WI38 (cell line): Measurements from ENCODE around the gene LMCD1.
"Not testable (repeated sequence)": the region's sequence is repeated elsewhere in the genome, so short reads cannot be mapped to it uniquely, and the experiment has no call there.

ENCODE experiments used
- H3K4me3 ChIP-seq: 2 replicates; pipeline ENCODE4 v1.5.1; 2011; ENCODE audit warnings: low read depth, mild to moderate bottlenecking, control low read depth, low read length
- TF ChIP-seq, protein P1 (sequence below): IDR thresholded peaks from 2 replicates; pipeline ENCODE4 v1.5.1; 2012; ENCODE audit warnings: low read depth, mild to moderate bottlenecking, control low read depth, low read length

Gene LMCD1

DNA sequence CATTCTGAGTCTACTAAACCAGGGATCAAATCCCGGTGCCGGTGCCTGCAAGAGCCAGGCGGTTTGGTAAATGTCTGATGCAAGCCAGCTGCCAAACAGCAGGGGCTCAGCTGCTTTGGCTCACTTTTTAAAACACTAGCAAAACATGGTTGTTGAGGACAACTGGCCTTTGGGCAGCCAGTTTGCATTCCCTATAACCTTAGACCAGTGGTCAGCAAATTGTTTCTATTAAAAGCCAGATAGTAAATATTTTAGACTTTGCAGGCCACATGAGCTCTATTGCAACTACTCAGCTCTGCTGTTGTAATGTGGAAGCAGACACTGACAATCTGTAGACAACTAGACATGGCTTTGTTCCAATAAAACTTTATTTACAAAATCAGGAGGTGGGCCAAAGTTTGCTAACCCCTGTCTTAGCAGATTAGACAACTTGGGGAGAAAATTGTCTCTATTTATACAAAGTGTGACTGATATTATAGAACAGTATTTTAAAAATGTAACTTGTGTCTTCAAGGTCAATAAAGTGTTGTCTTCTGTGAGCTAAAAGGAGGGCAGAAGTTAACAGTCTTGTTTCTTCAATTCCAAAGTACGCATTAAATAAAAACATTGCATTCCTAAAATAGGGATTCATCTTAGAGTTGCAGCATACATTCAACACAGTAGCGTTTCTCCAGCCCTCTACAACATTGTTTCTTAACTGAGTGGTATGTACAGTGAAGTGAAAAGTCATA is 75.4 kb downstream of the LMCD1 start:
- TF ChIP-seq, protein P1, sequence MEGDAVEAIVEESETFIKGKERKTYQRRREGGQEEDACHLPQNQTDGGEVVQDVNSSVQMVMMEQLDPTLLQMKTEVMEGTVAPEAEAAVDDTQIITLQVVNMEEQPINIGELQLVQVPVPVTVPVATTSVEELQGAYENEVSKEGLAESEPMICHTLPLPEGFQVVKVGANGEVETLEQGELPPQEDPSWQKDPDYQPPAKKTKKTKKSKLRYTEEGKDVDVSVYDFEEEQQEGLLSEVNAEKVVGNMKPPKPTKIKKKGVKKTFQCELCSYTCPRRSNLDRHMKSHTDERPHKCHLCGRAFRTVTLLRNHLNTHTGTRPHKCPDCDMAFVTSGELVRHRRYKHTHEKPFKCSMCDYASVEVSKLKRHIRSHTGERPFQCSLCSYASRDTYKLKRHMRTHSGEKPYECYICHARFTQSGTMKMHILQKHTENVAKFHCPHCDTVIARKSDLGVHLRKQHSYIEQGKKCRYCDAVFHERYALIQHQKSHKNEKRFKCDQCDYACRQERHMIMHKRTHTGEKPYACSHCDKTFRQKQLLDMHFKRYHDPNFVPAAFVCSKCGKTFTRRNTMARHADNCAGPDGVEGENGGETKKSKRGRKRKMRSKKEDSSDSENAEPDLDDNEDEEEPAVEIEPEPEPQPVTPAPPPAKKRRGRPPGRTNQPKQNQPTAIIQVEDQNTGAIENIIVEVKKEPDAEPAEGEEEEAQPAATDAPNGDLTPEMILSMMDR: no peak
- H3K4me3 ChIP-seq: no peak overlapping the region

DNA sequence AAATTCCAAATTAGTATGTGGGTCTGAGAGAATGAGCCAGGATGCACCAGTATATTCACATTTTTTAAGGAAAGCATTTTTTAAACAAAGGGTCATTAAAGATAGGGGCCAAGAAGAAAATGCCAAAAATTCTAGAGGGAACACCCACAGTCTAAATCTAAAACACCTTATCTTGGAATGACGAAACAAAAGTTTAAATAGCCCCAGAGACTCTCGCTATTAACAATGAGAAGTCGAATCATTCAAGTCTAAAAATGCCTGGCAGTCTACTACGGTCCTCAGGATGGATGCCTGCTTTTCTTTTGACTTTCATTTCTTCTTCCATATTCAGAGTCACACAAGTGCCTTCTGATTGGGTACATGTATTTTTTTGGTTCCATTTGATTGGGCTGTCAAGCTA is 76.7 kb downstream of the LMCD1 start:
- no peak overlapping the region for H3K4me3 ChIP-seq
- TF ChIP-seq, protein P1: no peak

DNA sequence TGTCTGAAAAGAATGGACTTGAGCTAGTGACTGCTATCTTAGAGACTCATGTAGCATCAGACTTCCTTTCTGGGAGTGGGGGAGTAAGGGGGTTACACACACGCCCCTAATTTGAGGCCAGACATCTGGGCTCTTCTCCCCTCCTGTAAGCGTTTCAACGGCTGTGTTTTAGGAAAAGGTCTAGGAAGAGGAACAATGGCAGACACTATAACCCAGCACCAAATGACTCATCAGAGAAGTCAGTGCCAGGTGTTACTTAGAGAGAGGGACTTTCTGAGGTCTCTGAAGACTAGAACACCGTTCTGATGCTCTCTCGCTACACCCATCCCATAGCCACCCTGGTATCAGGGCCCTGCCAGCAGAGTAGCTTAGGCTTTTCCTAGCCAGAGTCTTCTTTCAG is 77.5 kb downstream of the LMCD1 start:
- TF ChIP-seq, protein P1: no peak
- no peak overlapping the region for H3K4me3 ChIP-seq

DNA sequence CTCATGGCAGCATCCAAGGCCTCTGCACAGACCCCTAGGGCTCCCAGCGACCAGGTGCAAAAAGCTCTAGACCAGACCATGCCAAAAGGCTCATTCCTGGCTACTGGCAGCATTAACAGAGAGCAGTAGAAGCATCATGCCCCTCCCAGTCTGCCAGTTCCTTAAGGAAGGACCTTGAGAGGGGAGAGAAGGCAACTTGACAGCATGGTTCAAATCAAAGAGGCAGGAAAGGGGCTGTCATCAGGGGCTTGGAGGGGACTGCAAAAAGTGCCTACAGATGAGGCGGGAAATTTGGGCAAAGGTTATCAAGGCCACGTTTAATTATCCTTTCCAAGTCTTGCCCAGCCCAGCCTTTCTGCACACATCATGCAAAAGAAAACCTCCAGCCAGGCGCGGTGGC is 78.3 kb downstream of the LMCD1 start:
- TF ChIP-seq, protein P1: no peak
- H3K4me3 ChIP-seq: no peak overlapping the region

DNA sequence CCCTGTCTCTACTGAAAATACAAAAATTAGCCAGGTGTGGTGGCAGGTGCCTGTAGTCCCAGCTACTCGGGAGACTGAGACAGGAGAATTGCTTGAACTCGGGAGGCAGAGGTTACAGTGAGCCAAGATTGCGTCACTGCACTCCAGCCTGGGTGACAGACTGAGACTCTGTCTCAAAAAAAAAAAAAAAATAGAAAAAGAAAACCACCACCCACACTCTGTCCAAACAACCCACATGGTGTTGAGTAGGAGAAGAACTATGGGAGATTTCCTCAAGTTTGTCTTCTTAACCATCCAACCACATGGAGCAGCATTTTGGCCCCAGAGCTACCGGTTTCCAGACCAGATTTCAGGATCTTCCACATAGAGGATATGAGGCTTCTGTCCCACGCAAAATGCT is 78.8 kb downstream of the LMCD1 start:
- H3K4me3 ChIP-seq: not testable (repeated sequence)

DNA sequence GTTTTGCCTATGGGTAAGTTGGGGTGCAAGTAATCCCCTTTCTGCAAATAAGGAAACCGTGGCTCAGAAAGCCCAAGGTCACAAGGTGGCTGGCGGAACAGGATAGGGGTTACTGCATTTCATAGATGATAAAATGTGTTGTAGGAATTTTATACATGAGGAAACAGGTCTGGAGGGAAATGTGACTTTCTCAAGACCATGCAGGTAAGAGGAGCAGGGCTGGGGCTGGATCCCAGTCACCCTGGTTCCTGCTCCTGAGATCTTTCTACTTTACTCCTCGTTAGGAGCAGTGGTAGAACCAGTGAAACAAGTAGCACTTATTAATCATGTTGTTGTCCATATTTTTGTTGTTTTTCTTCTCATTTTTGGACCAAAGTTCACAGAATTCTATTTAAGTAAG is 79.8 kb downstream of the LMCD1 start:
- TF ChIP-seq, protein P1: no peak
- H3K4me3 ChIP-seq: no peak overlapping the region

DNA sequence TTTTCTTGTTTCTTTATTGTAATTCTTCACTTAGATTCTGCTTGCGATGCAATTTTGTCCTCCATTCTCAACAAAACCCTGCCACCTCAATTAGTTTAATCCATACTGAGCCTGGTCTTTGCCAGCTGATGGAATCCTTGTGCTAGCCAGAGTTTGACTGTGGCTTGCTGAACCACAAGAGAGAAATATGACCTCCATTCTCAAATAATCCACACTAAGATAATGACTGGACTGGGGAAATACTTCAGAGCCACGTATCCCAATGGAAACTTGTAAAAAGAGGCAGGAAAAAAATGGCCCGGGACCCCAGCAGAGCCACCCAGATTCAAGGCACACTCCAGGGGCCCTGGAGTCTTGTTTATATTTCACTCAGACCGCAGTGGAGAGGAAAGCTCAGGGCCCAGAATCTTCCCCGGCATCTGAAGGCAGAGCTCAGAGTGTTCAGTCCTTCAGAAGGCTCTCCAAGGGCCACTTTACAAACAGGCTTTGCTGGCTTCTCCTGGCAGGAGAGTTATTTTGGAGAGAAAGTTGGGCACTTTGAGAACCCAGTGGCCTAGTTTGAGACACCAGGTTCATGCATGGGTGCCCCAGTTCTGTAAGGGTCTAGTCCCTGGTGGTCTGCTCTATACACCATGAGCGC is 80.3 kb downstream of the LMCD1 start:
- no peak overlapping the region for H3K4me3 ChIP-seq
- TF ChIP-seq, protein P1: no peak
